NCI-H1092 treated with DMSO at 0.1 percent for 48 hours (cell line): ENCODE measurements around the gene NSUN6.

Experiments
- DNase-seq: peaks from one replicate; lab custom pipeline; 2025; lab: John Stamatoyannopoulos, UW

Gene NSUN6

DNA sequence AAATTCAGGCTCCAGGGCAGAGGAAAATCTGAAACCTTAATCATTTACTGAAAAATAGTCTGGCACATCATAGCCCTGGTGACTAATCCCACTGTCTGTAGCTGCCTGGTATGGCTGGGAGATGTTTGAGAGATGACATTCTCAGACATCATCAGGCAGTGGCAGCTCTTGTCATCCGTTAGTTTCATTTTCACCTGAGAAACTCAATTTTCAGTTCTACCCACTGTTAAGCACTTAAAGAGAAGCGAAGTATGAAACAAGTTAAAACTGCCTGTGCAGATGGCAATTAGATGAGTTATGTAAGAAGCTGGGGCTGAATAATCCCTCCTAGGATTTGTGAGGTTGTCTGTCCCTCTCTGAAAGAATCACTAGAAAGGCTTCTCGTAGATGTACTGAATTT lies 150.2 kb downstream of the NSUN6 start:
- no peak for DNase-seq

GRCh38 chr10:18500576-18500975 lies 150.8 kb downstream of the NSUN6 start:
- no peak for DNase-seq

DNA sequence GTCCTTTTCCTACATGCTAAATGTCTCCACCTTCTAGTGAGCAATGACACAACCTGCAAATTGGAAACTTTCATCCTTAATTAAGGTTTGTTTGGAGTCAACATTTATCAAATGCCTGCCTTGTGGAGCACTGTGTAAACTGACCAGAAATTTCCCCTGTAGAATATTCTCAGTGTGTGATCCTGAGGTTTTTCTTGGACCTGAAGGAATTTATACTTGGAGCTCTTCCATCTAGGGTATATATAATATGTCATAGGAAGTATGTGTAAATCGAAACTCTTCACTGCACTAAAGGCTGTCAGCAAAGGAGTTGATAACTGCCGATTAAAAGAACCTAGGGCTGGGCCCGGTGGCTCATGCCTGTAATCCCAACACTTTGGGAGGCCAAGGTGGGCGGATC lies 152.4 kb downstream of the NSUN6 start:
- DNase-seq: no peak

DNA sequence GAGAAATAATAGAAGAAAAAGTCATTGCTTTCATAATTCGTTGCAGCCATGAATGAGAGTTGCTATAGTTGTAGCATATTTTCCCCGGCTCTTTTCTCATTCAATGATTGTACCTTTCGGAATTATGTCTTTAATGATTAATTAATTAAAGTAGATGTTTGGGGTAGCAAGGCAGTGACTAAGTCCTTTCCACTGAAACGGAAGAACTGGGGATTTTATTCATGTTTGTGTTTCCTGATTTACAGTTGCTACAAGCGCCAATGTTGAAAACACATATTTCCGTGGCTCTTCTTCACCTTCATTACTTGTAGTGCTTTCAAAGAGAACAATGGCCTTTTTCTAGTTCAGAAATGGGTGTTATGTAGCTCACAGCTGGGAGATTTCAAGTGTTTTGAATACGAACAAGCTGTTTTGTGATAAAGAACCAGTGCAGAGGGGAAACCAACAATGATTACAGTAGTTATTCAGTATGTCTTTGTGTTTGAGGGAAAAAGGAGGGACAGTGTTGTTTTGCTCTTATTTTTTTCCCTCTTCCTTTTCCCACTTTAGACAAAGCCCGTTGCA lies 153.5 kb downstream of the NSUN6 start:
- no peak for DNase-seq
